ENCODE results near the gene SYT7.
A peak's percentile ranks its signal among the peaks of the same experiment; 100 is the strongest.

Gene SYT7

GRCh38 chr11:61580271-61580888, 496 bp downstream of the SYT7 start:
- DNase-seq (ENCODE audit: low read depth in 2 of 2), result no peak

GRCh38 chr11:61579676-61580270, 1.1 kb downstream of the SYT7 start:
- no peak for DNase-seq (ENCODE audit: low read depth in 2 of 2)

GRCh38 chr11:61578819-61579675, 1.8 kb downstream of the SYT7 start:
- DNase-seq (ENCODE audit: low read depth in 2 of 2), result no peak

- DNase-seq (ENCODE audit: low read depth in 2 of 2), result no peak
Measured at GRCh38 chr11:61577383-61578118, 3.3 kb downstream of the SYT7 start.

GRCh38 chr11:61575886-61576861, 4.7 kb downstream of the SYT7 start:
- no peak for DNase-seq (ENCODE audit: low read depth in 2 of 2)

DNA sequence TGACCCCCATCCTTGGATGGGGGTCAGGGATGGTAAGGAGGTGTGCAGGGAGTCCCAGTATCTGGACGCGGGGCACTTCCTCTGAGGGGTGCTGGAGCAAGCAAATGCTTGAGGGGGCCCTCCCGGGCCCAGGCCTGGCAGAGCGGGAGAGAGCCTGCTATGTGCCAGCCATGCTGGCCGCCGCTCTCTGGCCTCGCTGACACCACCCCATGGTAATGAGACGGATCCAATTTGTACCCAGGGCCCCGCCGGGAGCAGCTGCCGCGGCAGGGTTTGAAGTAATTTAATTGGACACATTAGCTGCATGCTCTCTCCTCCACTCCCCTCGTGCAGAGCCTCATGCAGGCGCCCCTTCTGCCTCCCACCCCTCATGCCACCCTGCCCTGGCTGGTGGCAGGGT, 6.3 kb downstream of the SYT7 start:
- DNase-seq (ENCODE audit: low read depth in 2 of 2), result no peak

DNA sequence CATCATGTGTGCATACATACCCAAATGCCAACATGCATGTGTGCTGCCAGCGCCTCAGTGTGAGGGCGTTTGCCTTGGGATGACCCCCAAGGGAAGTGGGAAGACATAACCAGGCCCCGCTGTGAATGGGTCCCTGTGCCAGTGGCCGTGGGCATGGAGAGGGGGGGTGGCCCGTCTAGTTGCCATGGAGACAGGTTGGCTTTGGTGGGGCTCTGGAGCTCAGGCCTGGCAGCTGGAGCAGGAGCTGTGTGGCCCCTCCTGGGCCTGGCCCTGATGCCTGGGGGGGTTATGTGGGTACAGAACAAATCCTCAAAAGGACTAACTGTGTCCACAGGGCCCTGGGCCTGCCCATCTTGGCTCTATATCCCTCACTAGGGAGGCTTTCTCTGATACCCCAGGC, 8.0 kb downstream of the SYT7 start:
- no peak for DNase-seq (ENCODE audit: low read depth in 2 of 2)

DNA sequence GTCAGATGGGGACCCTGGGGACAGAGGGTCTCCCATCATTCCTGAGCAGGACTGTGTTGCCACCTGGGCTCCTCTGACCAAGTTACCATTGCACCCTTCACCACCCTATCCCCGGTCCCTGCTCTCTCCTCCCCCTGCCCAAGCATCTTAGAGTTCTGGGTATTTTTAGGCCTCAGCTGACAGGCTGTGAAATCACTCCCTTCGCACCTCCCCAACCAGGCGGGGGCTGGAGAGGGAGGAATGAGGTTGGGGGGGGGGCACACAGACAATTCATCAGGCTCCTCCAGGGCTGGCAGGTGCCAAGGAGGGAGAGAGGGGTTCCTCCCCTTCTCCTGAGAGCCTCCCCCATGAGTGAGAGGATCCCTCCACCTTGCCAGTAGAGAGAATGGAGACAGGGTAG, 9.0 kb downstream of the SYT7 start:
- no peak for DNase-seq (ENCODE audit: low read depth in 2 of 2)

DNA sequence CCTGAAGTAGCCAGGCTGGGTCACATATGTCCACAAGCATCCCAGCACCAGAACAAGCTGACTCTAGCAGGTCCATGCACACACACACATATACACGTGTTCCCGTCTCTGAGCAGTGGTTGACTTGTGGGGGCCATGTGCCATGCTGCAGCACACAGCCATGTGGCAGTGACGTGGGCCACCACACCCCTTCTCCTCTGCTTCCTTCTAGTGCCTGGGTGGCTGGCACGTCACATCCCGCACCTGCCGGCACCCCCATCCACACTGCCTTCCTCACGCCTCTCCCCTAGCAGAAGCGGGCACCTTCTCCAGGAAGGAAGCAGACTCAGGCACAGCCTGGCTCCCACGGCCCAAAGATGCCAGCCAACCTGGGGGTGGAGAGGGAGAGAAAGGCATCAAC, 9.5 kb downstream of the SYT7 start:
- DNase-seq (ENCODE audit: low read depth in 2 of 2), result no peak

- no peak for DNase-seq (ENCODE audit: low read depth in 2 of 2)
Measured at GRCh38 chr11:61569701-61570100, 11.2 kb downstream of the SYT7 start.

- DNase-seq (ENCODE audit: low read depth in 2 of 2), result no peak
Measured at GRCh38 chr11:61569018-61569417, 11.9 kb downstream of the SYT7 start.

GRCh38 chr11:61567286-61568061, 13.4 kb downstream of the SYT7 start:
- peak; percentile 70 to 79 for DNase-seq (ENCODE audit: low read depth in 2 of 2)

DNA sequence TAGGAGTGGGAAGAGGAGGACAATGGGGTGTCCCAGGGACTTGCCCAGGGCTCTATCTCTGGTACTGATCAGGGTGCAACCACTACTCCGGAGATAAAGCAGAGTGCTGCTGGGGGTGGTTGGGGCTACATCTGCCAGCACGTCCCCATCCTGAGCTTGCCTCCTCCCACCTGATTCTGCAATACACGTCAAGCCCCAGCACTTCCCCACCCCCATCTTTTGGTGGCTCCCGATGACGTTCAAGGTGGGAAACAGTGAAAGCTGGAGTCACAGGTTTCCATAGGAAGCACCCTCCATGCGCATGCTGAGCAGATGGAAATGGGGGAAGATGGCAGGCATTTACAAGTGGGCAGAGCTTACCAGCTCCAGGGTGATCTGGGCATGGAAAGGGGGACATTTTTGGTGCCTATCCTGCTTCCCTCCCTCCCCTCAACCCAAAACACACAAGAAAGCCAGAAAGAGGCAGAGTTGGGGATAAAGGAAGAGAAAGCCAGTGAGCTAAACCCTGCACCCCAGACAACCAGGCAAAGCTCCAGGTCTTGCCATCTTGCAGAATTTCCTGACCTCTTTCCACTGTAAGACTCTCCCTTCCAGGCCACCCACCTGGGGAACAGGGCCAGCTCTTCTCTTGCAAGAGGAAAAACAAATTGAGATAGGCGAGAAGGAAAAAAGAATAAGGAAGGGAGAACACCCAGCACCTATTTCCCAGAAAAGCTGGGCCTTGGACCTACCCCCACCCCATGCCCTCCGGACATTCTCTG, 15.8 kb downstream of the SYT7 start:
- no peak for DNase-seq (ENCODE audit: low read depth in 2 of 2)

DNA sequence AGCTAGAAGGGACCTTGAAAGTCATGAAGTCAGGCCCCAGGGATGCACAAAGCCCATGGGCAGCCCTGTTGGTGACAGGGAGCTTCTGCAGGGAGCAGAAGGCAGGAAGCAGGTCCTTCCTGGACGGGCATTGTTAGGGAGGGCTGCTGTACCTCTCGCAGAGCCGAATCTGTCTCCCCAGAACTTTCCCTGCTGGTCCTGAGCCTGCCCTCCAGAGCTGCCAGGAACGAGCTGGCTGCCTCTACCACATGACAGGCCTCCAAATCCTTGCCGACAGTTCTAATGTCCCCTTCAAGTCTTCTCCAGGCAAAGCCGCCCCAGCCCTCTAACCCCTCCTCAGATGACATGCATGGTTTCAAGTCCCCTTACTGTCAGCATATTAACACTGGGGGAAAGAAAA, 20.1 kb downstream of the SYT7 start:
- DNase-seq (ENCODE audit: low read depth in 2 of 2), result no peak

DNA sequence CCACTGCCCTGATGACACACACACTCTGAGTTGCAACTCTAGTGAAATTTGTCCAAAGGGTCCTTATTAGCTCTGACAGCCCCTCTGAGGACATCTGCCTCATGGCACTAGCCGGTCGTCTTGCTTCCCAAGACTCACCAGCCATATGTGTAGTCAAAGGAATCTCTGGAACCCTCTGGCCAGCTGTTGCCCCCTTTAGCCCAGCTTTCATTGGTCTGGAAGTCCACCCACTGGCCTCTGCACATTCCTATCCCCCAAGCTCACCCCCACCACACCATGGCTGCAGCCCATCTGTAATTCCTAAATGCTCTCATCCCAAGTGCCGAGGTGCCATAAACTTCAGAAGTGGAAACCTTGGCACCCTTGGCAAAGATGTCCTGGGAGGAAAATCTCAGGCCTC, 24.3 kb downstream of the SYT7 start:
- DNase-seq (ENCODE audit: low read depth in 2 of 2), result no peak

GRCh38 chr11:61555978-61556377, 24.9 kb downstream of the SYT7 start:
- no peak for DNase-seq (ENCODE audit: low read depth in 2 of 2)

DNA sequence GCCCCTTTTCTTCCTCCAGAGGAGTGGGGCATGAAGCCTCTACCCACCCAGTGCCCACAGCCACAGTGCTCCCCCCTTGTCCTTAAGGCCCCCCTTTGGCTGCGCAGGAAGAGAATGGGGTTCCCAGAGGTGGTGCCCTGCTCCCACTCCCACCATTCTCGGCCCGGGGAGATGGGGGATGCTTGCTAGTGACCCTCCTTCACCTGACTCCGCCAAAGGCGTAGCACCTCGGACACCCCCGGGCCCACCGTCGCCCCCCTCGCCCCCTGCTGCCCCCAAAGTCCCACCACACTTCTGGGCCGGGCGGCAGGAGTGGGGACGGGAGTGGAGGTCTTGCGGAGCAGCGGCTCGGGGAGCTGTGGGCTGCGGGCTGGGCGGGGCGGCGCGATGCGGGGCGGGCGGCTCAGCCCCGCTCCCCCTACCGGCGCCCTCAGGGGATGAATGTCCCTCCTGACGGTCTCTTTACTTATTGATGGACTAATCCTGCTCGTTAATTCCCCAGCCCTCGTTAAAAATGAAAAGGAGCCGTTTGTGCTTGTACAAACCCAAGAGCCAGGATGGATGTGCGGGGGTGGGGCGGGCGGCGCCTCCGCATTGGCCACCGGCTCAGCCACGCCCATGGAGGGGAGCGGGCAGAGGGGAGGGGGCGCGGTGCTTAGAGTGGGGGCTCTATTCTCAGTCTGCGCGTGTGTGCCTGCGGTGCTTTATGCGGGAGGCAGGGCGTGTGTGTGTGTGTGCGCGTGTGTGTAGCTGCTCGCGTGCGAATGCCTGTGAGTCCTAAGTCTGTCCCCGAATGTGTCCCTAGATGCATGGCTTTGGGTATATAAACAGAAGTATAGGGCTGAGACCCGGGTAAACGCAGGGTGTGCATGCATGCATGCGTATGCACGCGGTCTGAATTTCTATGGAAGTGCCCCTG, 25.6 kb downstream of the SYT7 start:
- no peak for DNase-seq (ENCODE audit: low read depth in 2 of 2)

DNA sequence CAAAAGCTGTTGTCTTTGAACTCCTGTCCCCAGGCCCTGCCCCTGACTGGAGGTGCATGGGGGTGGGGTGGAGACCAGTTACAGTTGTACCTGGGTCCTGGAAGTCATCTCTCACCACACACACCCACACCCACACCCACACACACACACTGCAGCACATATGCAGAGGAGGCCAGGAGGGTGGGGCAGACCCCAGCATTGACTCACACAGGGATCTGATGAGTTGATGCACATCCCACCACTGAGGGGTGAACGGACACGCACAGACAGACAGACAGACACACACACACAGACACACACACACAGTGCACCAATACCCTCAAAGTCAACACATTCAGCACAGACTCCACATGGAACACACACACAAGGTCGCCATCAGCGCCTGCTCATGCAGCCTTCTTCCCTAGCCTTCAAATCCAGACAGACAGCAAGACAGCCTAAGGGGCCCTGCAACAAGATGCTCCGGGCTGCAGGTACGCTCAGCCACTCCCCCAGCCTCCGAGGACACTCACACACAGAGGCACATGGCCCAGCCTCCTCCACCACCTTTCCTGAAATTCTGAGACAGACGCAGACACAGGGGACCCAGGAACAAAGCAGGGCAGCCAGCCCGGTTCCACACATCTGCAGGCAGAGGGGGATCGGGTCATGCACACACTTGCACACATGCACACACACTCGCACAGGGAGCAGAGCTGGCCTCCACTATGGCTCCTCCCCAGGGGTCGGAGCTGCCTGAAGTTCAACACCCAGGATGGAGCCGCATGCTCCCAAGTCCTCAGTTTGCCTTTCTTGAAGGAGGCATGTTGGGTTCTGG, 26.5 kb downstream of the SYT7 start:
- DNase-seq (ENCODE audit: low read depth in 2 of 2), result no peak
